K562 (cell line): ENCODE data around the gene RAD51AP1. TPM values are rescaled to one million over a fixed set of nuclear protein-coding genes. Genes with fewer than 3 reads are reported as not detected.

Experiments
- ATAC-seq: fragments of 200-7000 bp; cut with Tn5 transposase; 3 replicates; pipeline ENCODE4 v1.9.1; 2020; ENCODE audit warnings: moderate library complexity
- BruUV-seq: library from RNA; stranded (reverse); fragments of 400-500 nt; replicated peaks from 2 replicates; lab custom pipeline; 2021; lab: Mats Ljungman, UMichigan
- CTCF ChIA-PET: fragments of 300-600 bp; formaldehyde crosslinking; extraction: SDS; loops from one replicate; lab custom pipeline; 2021; ENCODE audit warnings: low intra/inter-chr PET ratio; lab: Yijun Ruan, JAX
- POLR2A ChIA-PET: fragments of 300-600, 350-650 bp; sonication (Branson Sonifier 250); formaldehyde crosslinking; extraction: SDS; loops from one replicate; lab custom pipeline; 2021; ENCODE audit warnings: antibody characterized with exemption, inconsistent platforms; lab: Yijun Ruan, JAX
- DNase-seq, 4 experiments: peaks; one replicate each; pipeline versions ENCODE4 v3.0.0 to v3.0.0-alpha.2; 2011 to 2018; ENCODE audit warnings: low spot score in 3 of 4, mixed read lengths in 3 of 4; ENCODE audit errors: extremely low read depth in 1 of 4
- FAIRE-seq: peaks from 2 replicates; lab custom pipeline; 2011; peaks lifted over from hg19 to GRCh38; lab: Jason Lieb, UNC
- H2AFZ ChIP-seq: 2 replicates; pipeline ENCODE4 v1.6.0; 2011; ENCODE audit warnings: low read depth, low read length, control low read depth, inconsistent platforms
- H3K27ac ChIP-seq: fragments of 200-600 bp; 3 replicates; pipeline ENCODE4 v1.8.0; 2011; ENCODE audit warnings: low read depth, mild to moderate bottlenecking, control low read depth, inconsistent platforms, low read length, moderate library complexity, mixed read lengths; ENCODE audit errors: extremely low read depth
- H3K27me3 ChIP-seq, 2 experiments: fragments of 300-600 bp in 1 of 2; 2 replicates in 1 of 2; 3 replicates in 1 of 2; pipeline versions ENCODE4 v1.6.0 to v1.8.0; 2011; ENCODE audit warnings: inconsistent platforms in 2 of 2, low read length in 2 of 2, mild to moderate bottlenecking in 1 of 2, mixed read lengths in 1 of 2, moderate library complexity in 1 of 2; ENCODE audit not compliant: control insufficient read depth in 2 of 2, insufficient read depth in 2 of 2
- H3K36me3 ChIP-seq: fragments of 300-600 bp; 3 replicates; pipeline ENCODE4 v1.8.0; 2011; ENCODE audit warnings: mild to moderate bottlenecking, low read length, inconsistent platforms; ENCODE audit not compliant: control insufficient read depth, insufficient read depth
- H3K4me1 ChIP-seq, 2 experiments: fragments of 200-600 bp in 1 of 2; replicated peaks in 1 of 2; 2 replicates in 1 of 2; 3 replicates in 1 of 2; pipeline versions ENCODE4 v1.5.1 to v1.8.0; 2011; ENCODE audit warnings: inconsistent platforms in 2 of 2, low read length in 2 of 2, mild to moderate bottlenecking in 1 of 2, mixed read lengths in 1 of 2, moderate library complexity in 1 of 2; ENCODE audit not compliant: control insufficient read depth in 2 of 2, insufficient read depth in 2 of 2
- H3K4me2 ChIP-seq: 2 replicates; pipeline ENCODE4 v1.6.1; 2011; ENCODE audit warnings: low read length, control low read depth, inconsistent platforms, mixed read lengths; ENCODE audit not compliant: insufficient read depth
- H3K4me3 ChIP-seq: fragments of 200-600 bp; sonication (generic), shearing (Covaris generic); 2 replicates; pipeline ENCODE4 v1.5.1; 2016; ENCODE audit warnings: control low read depth, inconsistent platforms
- H3K79me2 ChIP-seq: fragments of 200-600 bp; 3 replicates; pipeline ENCODE4 v1.8.0; 2011; ENCODE audit warnings: low read length, inconsistent platforms; ENCODE audit not compliant: control insufficient read depth, insufficient read depth
- H3K9ac ChIP-seq, 2 experiments: 2 replicates each; pipeline versions ENCODE4 v1.6.0 to v1.6.1; 2011; ENCODE audit warnings: low read depth in 2 of 2, low read length in 2 of 2, control low read depth in 1 of 2, inconsistent platforms in 1 of 2, mild to moderate bottlenecking in 1 of 2, mixed read lengths in 1 of 2; ENCODE audit not compliant: insufficient read depth in 1 of 2
- H3K9me1 ChIP-seq: one replicate; pipeline ENCODE4 v1.6.0; 2011; ENCODE audit warnings: inconsistent platforms, mild to moderate bottlenecking, low read length, moderate library complexity; ENCODE audit not compliant: control insufficient read depth, insufficient read depth
- H3K9me3 ChIP-seq: replicated peaks from 2 replicates; pipeline ENCODE4 v1.5.1; 2011; ENCODE audit warnings: low read depth, low read length, inconsistent platforms; ENCODE audit not compliant: control insufficient read depth, insufficient read depth
- H4K20me1 ChIP-seq: replicated peaks from 2 replicates; pipeline ENCODE4 v1.6.1; 2011; ENCODE audit warnings: low read length, inconsistent platforms, mixed read lengths; ENCODE audit not compliant: control insufficient read depth, insufficient read depth
- ASH1L ChIP-seq: fragments of 450-650 bp; IDR thresholded peaks from 2 replicates; pipeline ENCODE4 v1.6.1; 2018; ENCODE audit warnings: borderline replicate concordance, mild to moderate bottlenecking, low read depth; ENCODE audit not compliant: partially characterized antibody
- HDGF ChIP-seq: fragments of 450-650 bp; IDR thresholded peaks from 2 replicates; pipeline ENCODE4 v1.6.1; 2016
- MBD2 ChIP-seq: sonication (generic); IDR thresholded peaks from 2 replicates; pipeline ENCODE4 v1.6.1; 2016; ENCODE audit warnings: low read depth, borderline replicate concordance
- PML ChIP-seq: IDR thresholded peaks from 2 replicates; pipeline ENCODE4 v1.6.1; 2012; ENCODE audit warnings: low read length, inconsistent platforms
- POU5F1 ChIP-seq: fragments of 150-350 bp; IDR thresholded peaks from 2 replicates; pipeline ENCODE4 v1.6.1; 2014; ENCODE audit warnings: borderline replicate concordance, low read length, low read depth, mild to moderate bottlenecking; ENCODE audit not compliant: partially characterized antibody
- RBM14 ChIP-seq: fragments of 200-400 bp; formaldehyde crosslinking; IDR thresholded peaks from 2 replicates; pipeline ENCODE4 v1.6.1; 2018; ENCODE audit warnings: low read depth, mild to moderate bottlenecking, low read length, moderate library complexity, borderline replicate concordance; ENCODE audit not compliant: insufficient read depth
- TCF7L2 ChIP-seq: fragments of 150-350 bp; IDR thresholded peaks from 2 replicates; pipeline ENCODE4 v1.6.1; 2016; ENCODE audit warnings: low read depth, mild to moderate bottlenecking, low read length, moderate library complexity
- ZNF316 ChIP-seq: fragments of 450-650 bp; IDR thresholded peaks from 2 replicates; pipeline ENCODE4 v1.6.1; 2016
- ZNF584 ChIP-seq: fragments of 200-800 bp; sonication (Bioruptor generic); IDR thresholded peaks from 2 replicates; pipeline ENCODE4 v1.6.1; 2016; ENCODE audit warnings: low read depth, mild to moderate bottlenecking, missing genetic modification characterization, missing compliant biosample characterization
- WGBS: fragments of 100-300 bp; shearing (Covaris generic); methylation state at CpG from one replicate; pipeline ENCODE4 v1.1.6; 2016; ENCODE audit warnings: low coverage, mixed read lengths; ENCODE audit not compliant: insufficient coverage; ENCODE audit errors: missing lambda C conversion rate; 5-methylcytosine and 5-hydroxymethylcytosine counted together
- in situ Hi-C: fragments of 300-500 bp; cut with MboI; formaldehyde crosslinking; loops from 4 replicates; pipeline ENCODE4 v1.15.0; 2018; ENCODE audit warnings: inconsistent platforms, mixed read lengths
- intact Hi-C: fragments of 100-400 bp; cut with micrococcal nuclease; formaldehyde crosslinking; loops from 2 replicates; pipeline ENCODE4 v1.14.2; 2022
- polyA plus RNA-seq, 8 experiments: library from polyadenylated mRNA; depleted of rRNA in 4 of 8; stranded (reverse) in 5 of 8; unstranded in 3 of 8; fragments of >200 nt; fragmentation: Nextera tagmentation in 2 of 8; fragmentation: Illumina TruSeq in 1 of 8; extraction: Ambion mirVana in 2 of 8; extraction: Trizol in 1 of 8; gene quantifications; 2 replicates each; pipeline versions ENCODE4 v1.2.1 to v1.2.3, GENCODE V29; 2011 to 2014; ENCODE audit warnings: inconsistent platforms in 1 of 8, missing spikeins in 1 of 8
- total RNA-seq, 7 experiments: library from RNA; depleted of rRNA in 6 of 7; stranded (reverse); fragments of >200 nt in 6 of 7; fragmentation: Illumina TruSeq in 2 of 7; extraction: Trizol in 2 of 7; gene quantifications; 2 replicates each; pipeline versions ENCODE4 v1.2.1 to v1.2.3, GENCODE V29; 2011 to 2021; ENCODE audit warnings: low replicate concordance in 1 of 7
- TF ChIP-seq, protein P1 (sequence below): fragments of 150-350 bp; IDR thresholded peaks from 2 replicates; pipeline ENCODE4 v1.6.1; 2014; ENCODE audit warnings: low read depth, mild to moderate bottlenecking, low read length, borderline replicate concordance

The RAD51AP1 gene
- total and polyA plus RNA-seq, 9 of the 15 experiments (the other 6 are each of a cell fraction or from before 2014, with no cell fraction given) = 43.8 to 111 (median 89.1) TPM

- Histone ChIP-seq H3K79me2 (no peaks in the 10 kb centered on the region), H3K4me2 (no peak overlapping the region), H2AFZ (no peak overlapping the region), H3K9me1 (no peaks in the 10 kb centered on the region), H3K27ac (no peak overlapping the region), H3K36me3 (peaks cover 55% of the 10 kb centered on the region), H4K20me1 (no peaks in the 10 kb centered on the region), H3K9ac (no peak overlapping the region), H3K9me3 (no peaks in the 10 kb centered on the region), H3K27me3 (no peaks in the 10 kb centered on the region), H3K4me1 (peaks cover 6 to 13% of the 10 kb centered on the region in 2 experiments; a peak in 4 of 5 replicates), H3K4me3 (no peak overlapping the region)
- BruUV-seq = no TSS peak
- TF ChIP-seq PML (no peak), ZNF316 (no peak), TCF7L2 (no peak), ASH1L (no peak), RBM14 (no peak), HDGF (no peak), MBD2 (no peak), ZNF584 (CRISPR knock-in tag) (no peak), POU5F1 (no peak)
- TF ChIP-seq, protein P1, sequence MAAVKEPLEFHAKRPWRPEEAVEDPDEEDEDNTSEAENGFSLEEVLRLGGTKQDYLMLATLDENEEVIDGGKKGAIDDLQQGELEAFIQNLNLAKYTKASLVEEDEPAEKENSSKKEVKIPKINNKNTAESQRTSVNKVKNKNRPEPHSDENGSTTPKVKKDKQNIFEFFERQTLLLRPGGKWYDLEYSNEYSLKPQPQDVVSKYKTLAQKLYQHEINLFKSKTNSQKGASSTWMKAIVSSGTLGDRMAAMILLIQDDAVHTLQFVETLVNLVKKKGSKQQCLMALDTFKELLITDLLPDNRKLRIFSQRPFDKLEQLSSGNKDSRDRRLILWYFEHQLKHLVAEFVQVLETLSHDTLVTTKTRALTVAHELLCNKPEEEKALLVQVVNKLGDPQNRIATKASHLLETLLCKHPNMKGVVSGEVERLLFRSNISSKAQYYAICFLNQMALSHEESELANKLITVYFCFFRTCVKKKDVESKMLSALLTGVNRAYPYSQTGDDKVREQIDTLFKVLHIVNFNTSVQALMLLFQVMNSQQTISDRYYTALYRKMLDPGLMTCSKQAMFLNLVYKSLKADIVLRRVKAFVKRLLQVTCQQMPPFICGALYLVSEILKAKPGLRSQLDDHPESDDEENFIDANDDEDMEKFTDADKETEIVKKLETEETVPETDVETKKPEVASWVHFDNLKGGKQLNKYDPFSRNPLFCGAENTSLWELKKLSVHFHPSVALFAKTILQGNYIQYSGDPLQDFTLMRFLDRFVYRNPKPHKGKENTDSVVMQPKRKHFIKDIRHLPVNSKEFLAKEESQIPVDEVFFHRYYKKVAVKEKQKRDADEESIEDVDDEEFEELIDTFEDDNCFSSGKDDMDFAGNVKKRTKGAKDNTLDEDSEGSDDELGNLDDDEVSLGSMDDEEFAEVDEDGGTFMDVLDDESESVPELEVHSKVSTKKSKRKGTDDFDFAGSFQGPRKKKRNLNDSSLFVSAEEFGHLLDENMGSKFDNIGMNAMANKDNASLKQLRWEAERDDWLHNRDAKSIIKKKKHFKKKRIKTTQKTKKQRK = no peak
- ATAC-seq (no peak), DNase-seq (no peak), FAIRE-seq (no peak)
- in situ Hi-C loops = no loop called here
- POLR2A ChIA-PET = no interaction called here
- 90% methylated on average over 2 of the region's 2 CpGs for WGBS
- CTCF ChIA-PET = no interaction called here
- intact Hi-C loops = no loop called here
These were observed 19.5 kb downstream of the RAD51AP1 start for GRCh38 chr12:4558171-4558570.
